ENCODE data around the gene TNF.
A peak's percentile ranks its signal among the peaks of the same experiment; 100 is the strongest.

The TNF gene

DNA sequence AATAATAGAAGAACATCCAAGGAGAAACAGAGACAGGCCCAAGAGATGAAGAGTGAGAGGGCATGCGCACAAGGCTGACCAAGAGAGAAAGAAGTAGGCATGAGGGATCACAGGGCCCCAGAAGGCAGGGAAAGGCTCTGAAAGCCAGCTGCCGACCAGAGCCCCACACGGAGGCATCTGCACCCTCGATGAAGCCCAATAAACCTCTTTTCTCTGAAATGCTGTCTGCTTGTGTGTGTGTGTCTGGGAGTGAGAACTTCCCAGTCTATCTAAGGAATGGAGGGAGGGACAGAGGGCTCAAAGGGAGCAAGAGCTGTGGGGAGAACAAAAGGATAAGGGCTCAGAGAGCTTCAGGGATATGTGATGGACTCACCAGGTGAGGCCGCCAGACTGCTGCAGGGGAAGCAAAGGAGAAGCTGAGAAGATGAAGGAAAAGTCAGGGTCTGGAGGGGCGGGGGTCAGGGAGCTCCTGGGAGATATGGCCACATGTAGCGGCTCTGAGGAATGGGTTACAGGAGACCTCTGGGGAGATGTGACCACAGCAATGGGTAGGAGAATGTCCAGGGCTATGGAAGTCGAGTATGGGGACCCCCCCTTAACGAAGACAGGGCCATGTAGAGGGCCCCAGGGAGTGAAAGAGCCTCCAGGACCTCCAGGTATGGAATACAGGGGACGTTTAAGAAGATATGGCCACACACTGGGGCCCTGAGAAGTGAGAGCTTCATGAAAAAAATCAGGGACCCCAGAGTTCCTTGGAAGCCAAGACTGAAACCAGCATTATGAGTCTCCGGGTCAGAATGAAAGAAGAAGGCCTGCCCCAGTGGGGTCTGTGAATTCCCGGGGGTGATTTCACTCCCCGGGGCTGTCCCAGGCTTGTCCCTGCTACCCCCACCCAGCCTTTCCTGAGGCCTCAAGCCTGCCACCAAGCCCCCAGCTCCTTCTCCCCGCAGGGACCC, 981 bp upstream of the TNF start:
- Histone ChIP-seq H3K9me3 (ENCODE audit: control insufficient read depth, low read length) (no peaks in the 10 kb centered on the region), H3K9ac (no peak overlapping the region), H3K27ac (no peak overlapping the region), H3K4me2 (ENCODE audit: low read length) (no peak overlapping the region), H3K4me3 (ENCODE audit: low read depth, low read length) (no peak overlapping the region), H3K36me3 (ENCODE audit: control insufficient read depth, insufficient read depth, low read length) (no peaks in the 10 kb centered on the region), H2AFZ (no peak overlapping the region), H3K27me3 (ENCODE audit: control insufficient read depth, insufficient read depth, low read length) (no peaks in the 10 kb centered on the region), H3K4me1 (no peaks in the 10 kb centered on the region), H3K79me2 (no peaks in the 10 kb centered on the region)
- TF ChIP-seq, protein P1, sequence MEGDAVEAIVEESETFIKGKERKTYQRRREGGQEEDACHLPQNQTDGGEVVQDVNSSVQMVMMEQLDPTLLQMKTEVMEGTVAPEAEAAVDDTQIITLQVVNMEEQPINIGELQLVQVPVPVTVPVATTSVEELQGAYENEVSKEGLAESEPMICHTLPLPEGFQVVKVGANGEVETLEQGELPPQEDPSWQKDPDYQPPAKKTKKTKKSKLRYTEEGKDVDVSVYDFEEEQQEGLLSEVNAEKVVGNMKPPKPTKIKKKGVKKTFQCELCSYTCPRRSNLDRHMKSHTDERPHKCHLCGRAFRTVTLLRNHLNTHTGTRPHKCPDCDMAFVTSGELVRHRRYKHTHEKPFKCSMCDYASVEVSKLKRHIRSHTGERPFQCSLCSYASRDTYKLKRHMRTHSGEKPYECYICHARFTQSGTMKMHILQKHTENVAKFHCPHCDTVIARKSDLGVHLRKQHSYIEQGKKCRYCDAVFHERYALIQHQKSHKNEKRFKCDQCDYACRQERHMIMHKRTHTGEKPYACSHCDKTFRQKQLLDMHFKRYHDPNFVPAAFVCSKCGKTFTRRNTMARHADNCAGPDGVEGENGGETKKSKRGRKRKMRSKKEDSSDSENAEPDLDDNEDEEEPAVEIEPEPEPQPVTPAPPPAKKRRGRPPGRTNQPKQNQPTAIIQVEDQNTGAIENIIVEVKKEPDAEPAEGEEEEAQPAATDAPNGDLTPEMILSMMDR (IDR thresholded peaks at IDR 0.05) = no peak

DNA sequence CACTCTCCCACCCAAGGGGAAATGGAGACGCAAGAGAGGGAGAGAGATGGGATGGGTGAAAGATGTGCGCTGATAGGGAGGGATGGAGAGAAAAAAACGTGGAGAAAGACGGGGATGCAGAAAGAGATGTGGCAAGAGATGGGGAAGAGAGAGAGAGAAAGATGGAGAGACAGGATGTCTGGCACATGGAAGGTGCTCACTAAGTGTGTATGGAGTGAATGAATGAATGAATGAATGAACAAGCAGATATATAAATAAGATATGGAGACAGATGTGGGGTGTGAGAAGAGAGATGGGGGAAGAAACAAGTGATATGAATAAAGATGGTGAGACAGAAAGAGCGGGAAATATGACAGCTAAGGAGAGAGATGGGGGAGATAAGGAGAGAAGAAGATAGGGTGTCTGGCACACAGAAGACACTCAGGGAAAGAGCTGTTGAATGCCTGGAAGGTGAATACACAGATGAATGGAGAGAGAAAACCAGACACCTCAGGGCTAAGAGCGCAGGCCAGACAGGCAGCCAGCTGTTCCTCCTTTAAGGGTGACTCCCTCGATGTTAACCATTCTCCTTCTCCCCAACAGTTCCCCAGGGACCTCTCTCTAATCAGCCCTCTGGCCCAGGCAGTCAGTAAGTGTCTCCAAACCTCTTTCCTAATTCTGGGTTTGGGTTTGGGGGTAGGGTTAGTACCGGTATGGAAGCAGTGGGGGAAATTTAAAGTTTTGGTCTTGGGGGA, 754 bp downstream of the TNF start:
- Histone ChIP-seq H3K79me2 (no peaks in the 10 kb centered on the region), H3K36me3 (ENCODE audit: control insufficient read depth, insufficient read depth, low read length) (no peaks in the 10 kb centered on the region), H3K27ac (no peak overlapping the region), H3K9ac (no peak overlapping the region), H3K9me3 (ENCODE audit: control insufficient read depth, low read length) (no peaks in the 10 kb centered on the region), H3K27me3 (ENCODE audit: control insufficient read depth, insufficient read depth, low read length) (no peaks in the 10 kb centered on the region), H2AFZ (no peak overlapping the region), H3K4me2 (ENCODE audit: low read length) (no peak overlapping the region), H3K4me1 (no peaks in the 10 kb centered on the region), H3K4me3 (ENCODE audit: low read depth, low read length) (peak overlapping the region; percentile 37)
- TF ChIP-seq, protein P1 (IDR thresholded peaks at IDR 0.05) = no peak

DNA sequence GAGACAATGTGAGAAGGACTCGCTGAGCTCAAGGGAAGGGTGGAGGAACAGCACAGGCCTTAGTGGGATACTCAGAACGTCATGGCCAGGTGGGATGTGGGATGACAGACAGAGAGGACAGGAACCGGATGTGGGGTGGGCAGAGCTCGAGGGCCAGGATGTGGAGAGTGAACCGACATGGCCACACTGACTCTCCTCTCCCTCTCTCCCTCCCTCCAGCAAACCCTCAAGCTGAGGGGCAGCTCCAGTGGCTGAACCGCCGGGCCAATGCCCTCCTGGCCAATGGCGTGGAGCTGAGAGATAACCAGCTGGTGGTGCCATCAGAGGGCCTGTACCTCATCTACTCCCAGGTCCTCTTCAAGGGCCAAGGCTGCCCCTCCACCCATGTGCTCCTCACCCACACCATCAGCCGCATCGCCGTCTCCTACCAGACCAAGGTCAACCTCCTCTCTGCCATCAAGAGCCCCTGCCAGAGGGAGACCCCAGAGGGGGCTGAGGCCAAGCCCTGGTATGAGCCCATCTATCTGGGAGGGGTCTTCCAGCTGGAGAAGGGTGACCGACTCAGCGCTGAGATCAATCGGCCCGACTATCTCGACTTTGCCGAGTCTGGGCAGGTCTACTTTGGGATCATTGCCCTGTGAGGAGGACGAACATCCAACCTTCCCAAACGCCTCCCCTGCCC, 1.7 kb downstream of the TNF start:
- Histone ChIP-seq H3K4me1 (no peaks in the 10 kb centered on the region), H3K4me2 (ENCODE audit: low read length) (no peak overlapping the region), H3K9ac (no peak overlapping the region), H3K4me3 (ENCODE audit: low read depth, low read length) (no peak overlapping the region), H2AFZ (no peak overlapping the region), H3K27ac (no peak overlapping the region), H3K36me3 (ENCODE audit: control insufficient read depth, insufficient read depth, low read length) (no peaks in the 10 kb centered on the region), H3K27me3 (ENCODE audit: control insufficient read depth, insufficient read depth, low read length) (no peaks in the 10 kb centered on the region), H3K79me2 (no peaks in the 10 kb centered on the region), H3K9me3 (ENCODE audit: control insufficient read depth, low read length) (no peaks in the 10 kb centered on the region)
- TF ChIP-seq, protein P1 (IDR thresholded peaks at IDR 0.05) = no peak

DNA sequence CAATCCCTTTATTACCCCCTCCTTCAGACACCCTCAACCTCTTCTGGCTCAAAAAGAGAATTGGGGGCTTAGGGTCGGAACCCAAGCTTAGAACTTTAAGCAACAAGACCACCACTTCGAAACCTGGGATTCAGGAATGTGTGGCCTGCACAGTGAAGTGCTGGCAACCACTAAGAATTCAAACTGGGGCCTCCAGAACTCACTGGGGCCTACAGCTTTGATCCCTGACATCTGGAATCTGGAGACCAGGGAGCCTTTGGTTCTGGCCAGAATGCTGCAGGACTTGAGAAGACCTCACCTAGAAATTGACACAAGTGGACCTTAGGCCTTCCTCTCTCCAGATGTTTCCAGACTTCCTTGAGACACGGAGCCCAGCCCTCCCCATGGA, 2.2 kb downstream of the TNF start:
- Histone ChIP-seq H3K79me2 (no peaks in the 10 kb centered on the region), H3K9ac (no peak overlapping the region), H3K4me1 (no peaks in the 10 kb centered on the region), H3K36me3 (ENCODE audit: control insufficient read depth, insufficient read depth, low read length) (no peaks in the 10 kb centered on the region), H3K27me3 (ENCODE audit: control insufficient read depth, insufficient read depth, low read length) (no peaks in the 10 kb centered on the region), H3K9me3 (ENCODE audit: control insufficient read depth, low read length) (no peaks in the 10 kb centered on the region), H3K4me2 (ENCODE audit: low read length) (no peak overlapping the region), H3K27ac (no peak overlapping the region), H2AFZ (no peak overlapping the region), H3K4me3 (ENCODE audit: low read depth, low read length) (no peak overlapping the region)
- TF ChIP-seq, protein P1 (IDR thresholded peaks at IDR 0.05) = no peak
